Chondrocyte (in vitro differentiated cells): ENCODE data around the gene GRAP2. TPM values are rescaled to one million over a fixed set of nuclear protein-coding genes. Genes with fewer than 3 reads are reported as not detected.

Experiments used
- DNase-seq: peaks from one replicate; pipeline ENCODE4 v3.0.0; 2021; ENCODE audit warnings: mixed read lengths, low spot score
- H3K27ac Mint-ChIP-seq: one replicate; pipeline ENCODE4 v1.8.0; 2021; ENCODE audit warnings: mild to moderate bottlenecking, moderate library complexity, mixed read lengths; ENCODE audit not compliant: unreplicated experiment
- H3K27me3 Mint-ChIP-seq: 2 replicates; pipeline ENCODE4 v1.8.0; 2021; ENCODE audit warnings: low read depth, mixed read lengths
- H3K36me3 Mint-ChIP-seq: 2 replicates; pipeline ENCODE4 v1.8.0; 2021; ENCODE audit warnings: low read depth, mixed read lengths
- H3K4me1 Mint-ChIP-seq: 2 replicates; pipeline ENCODE4 v1.8.0; 2021; ENCODE audit warnings: low read depth, mild to moderate bottlenecking, mixed read lengths
- H3K4me3 Mint-ChIP-seq: one replicate; pipeline ENCODE4 v1.8.0; 2021; ENCODE audit warnings: mild to moderate bottlenecking, moderate library complexity, mixed read lengths; ENCODE audit not compliant: unreplicated experiment
- H3K9me3 Mint-ChIP-seq: 2 replicates; pipeline ENCODE4 v1.8.0; 2021; ENCODE audit warnings: low read depth, mixed read lengths
- CTCF ChIP-seq: fragments of 200-600 bp; sonication (generic); IDR thresholded peaks from 2 replicates; pipeline ENCODE4 v1.5.0; 2021; ENCODE audit warnings: antibody characterized with exemption, mild to moderate bottlenecking, moderate library complexity
- total RNA-seq: library from RNA; stranded (reverse); gene quantifications from 3 replicates; pipeline ENCODE4 v1.2.1, GENCODE V29; 2021

The GRAP2 gene
- total RNA-seq, 1 donor from 2014 or later, result not detected

GRCh38 chr22:40015358-40015976 is 114.6 kb downstream of the GRAP2 start:
- no peak overlapping the region for H3K27ac Mint-ChIP-seq
- peaks cover 3% of the 10 kb centered on the region for H3K27me3 Mint-ChIP-seq
- no peaks in the 10 kb centered on the region for H3K9me3 Mint-ChIP-seq
- TF ChIP-seq CTCF, result no peak
- no peaks in the 10 kb centered on the region for H3K36me3 Mint-ChIP-seq
- peaks cover 5% of the 10 kb centered on the region for H3K4me1 Mint-ChIP-seq
- H3K4me3 Mint-ChIP-seq, result no peak overlapping the region
- no peak for DNase-seq

- no peak for TF ChIP-seq CTCF
- Mint-ChIP-seq H3K36me3 (no peaks in the 10 kb centered on the region), H3K4me3 (no peak overlapping the region), H3K27me3 (peaks cover 3% of the 10 kb centered on the region), H3K27ac (no peak overlapping the region), H3K4me1 (no peaks in the 10 kb centered on the region), H3K9me3 (no peaks in the 10 kb centered on the region)
- DNase-seq, result no peak
These were observed 117.2 kb downstream of the GRAP2 start for GRCh38 chr22:40018051-40018450.

GRCh38 chr22:40019100-40019499 is 118.2 kb downstream of the GRAP2 start:
- no peak for DNase-seq
- no peak overlapping the region for H3K27ac Mint-ChIP-seq
- no peak for TF ChIP-seq CTCF
- no peaks in the 10 kb centered on the region for H3K4me1 Mint-ChIP-seq
- peaks cover 3% of the 10 kb centered on the region for H3K27me3 Mint-ChIP-seq
- H3K36me3 Mint-ChIP-seq, result no peaks in the 10 kb centered on the region
- H3K4me3 Mint-ChIP-seq, result no peak overlapping the region
- H3K9me3 Mint-ChIP-seq, result no peaks in the 10 kb centered on the region

- H3K27me3 Mint-ChIP-seq, result no peaks in the 10 kb centered on the region
- no peak for DNase-seq
- H3K9me3 Mint-ChIP-seq, result no peaks in the 10 kb centered on the region
- no peak for TF ChIP-seq CTCF
- H3K27ac Mint-ChIP-seq, result no peak overlapping the region
- no peaks in the 10 kb centered on the region for H3K4me1 Mint-ChIP-seq
- H3K4me3 Mint-ChIP-seq, result no peak overlapping the region
- H3K36me3 Mint-ChIP-seq, result no peaks in the 10 kb centered on the region
These were observed 120.1 kb downstream of the GRAP2 start for GRCh38 chr22:40020956-40021355.

GRCh38 chr22:40021401-40022000 is 120.6 kb downstream of the GRAP2 start:
- H3K27me3 Mint-ChIP-seq, result no peaks in the 10 kb centered on the region
- H3K36me3 Mint-ChIP-seq, result no peaks in the 10 kb centered on the region
- no peak overlapping the region for H3K27ac Mint-ChIP-seq
- H3K4me3 Mint-ChIP-seq, result no peak overlapping the region
- no peaks in the 10 kb centered on the region for H3K4me1 Mint-ChIP-seq
- no peaks in the 10 kb centered on the region for H3K9me3 Mint-ChIP-seq
- no peak for TF ChIP-seq CTCF
- DNase-seq, result peak; percentile 72
